Measurements from ENCODE around the gene FGR. TPM values are rescaled to one million over a fixed set of nuclear protein-coding genes. Genes with fewer than 3 reads are reported as not detected.

The FGR gene
- total RNA-seq, 1 donor from 2014 or later = 0.14 TPM

GRCh38 chr1:27603681-27604578 is 31.1 kb downstream of the FGR start, which contains the start of gene AHDC1:
TSS of gene AHDC1 (minus strand) at chr1:27604144. CDS start at chr1:27552115, 52,029 bp downstream.
- intact Hi-C loops (cut with micrococcal nuclease) = loop anchor here (1.0 to 2.0 kb wide), 4 partner anchors 114 to 303 kb away; partner anchors contain the start of genes GPR3, TMEM222 and WASF2

GRCh38 chr1:27603309-27603680 is 31.7 kb downstream of the FGR start:
- intact Hi-C loops (cut with micrococcal nuclease) = no loop called here

GRCh38 chr1:27602462-27603308 is 32.3 kb downstream of the FGR start:
- intact Hi-C loops (cut with micrococcal nuclease) = no loop called here

DNA sequence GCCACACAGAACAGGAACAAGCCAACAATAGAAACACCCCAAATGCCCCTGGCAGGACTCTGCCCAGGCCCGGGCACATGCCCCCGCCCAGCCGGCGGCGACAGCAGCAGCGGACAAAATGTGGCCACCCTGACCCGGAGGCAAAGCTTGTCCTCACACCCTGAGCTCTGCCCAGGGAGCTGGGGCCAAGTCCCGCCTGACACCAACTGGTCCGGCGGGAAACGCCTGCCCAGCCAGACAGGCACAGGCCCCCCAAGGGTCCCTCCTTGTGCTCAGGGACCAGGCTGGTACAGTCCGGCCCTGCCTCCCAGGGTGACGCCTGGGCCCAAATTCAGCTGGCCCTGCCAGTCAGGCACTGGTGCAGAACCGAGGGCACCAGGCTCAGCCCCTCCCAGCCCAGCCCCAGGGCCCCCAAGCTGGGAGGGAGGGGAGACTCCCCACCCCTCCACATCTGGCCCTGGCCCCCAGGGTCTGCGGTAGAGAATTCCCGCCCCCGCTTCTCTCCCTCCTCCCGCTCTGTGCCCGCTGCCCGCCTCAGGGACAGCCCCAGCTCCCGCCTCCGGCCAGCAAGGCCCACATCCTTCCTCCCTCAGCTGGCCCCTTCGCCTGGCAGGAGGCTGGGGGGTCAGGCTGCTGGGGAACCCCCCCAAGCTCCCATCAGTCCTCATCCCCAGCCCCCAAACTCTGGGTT is 33.1 kb downstream of the FGR start:
- intact Hi-C loops (cut with micrococcal nuclease) = no loop called here

DNA sequence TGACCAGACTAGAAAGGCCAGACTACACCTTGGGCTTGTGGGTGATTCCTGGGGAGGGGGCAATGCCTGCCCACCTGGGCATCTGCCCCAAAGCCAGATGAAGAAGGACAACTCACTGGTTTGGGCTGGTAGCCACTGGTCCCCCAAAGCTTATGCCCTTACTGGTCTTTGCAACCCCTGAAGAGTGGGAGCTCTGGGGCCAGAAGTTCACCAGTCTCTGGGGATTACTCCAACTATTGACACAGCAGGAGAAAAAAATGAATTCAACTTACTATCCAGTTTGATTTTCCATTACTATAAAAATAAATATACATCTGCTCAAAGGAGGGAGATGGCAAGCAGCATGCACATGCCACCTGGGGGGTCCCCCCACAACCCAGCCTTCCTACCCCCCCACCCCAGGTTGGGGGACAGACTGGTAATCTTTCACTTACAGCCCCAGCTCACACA is 33.6 kb downstream of the FGR start:
- intact Hi-C loops (cut with micrococcal nuclease) = no loop called here

- intact Hi-C loops (cut with micrococcal nuclease) = no loop called here
Observed at GRCh38 chr1:27600498-27601175, 34.3 kb downstream of the FGR start.

DNA sequence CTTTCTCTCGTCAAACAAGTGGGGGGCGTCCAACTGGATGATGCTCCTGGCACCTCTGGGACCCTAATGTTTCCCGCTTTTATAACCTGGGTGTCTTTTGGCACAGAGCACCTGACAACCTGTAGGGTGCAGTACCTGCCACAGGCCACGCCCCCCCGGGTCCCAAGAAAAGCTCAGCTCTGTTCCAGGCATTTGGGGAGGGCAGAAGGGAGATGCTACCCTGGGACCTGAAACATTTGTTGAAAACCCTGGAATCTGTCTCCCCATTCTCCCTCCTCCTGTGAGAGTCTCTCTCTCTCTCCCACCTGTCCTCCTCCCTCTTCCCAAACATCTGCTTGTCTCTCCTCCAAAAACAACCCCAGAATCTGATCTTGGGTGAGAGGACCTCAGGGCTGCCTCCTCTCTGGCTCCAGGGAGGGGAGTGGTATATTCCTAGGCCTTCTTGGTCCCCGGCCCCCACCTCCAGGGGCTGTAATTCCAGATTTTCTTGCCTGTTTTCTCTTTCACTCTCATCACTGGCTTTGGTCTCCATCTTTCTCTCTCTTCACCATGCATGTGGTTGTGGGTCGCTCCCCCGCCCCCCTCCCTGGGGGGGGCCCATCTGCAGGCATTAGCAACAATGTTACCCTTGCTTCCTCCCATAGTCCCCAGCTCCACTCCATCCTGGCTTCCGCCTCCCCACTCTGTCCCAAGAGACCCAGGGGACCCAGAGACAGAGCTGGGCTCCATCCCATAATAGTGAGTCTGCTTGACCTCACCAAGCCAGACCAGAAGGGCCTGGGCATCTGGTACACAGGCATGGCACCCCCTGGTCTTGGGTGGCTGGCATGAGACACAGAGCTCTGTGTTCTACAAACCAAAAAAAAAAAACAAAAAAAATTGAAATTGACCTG is 35.1 kb downstream of the FGR start:
- intact Hi-C loops (cut with micrococcal nuclease) = no loop called here

- intact Hi-C loops (cut with micrococcal nuclease) = no loop called here
Observed at GRCh38 chr1:27598902-27599528, 36.0 kb downstream of the FGR start.

DNA sequence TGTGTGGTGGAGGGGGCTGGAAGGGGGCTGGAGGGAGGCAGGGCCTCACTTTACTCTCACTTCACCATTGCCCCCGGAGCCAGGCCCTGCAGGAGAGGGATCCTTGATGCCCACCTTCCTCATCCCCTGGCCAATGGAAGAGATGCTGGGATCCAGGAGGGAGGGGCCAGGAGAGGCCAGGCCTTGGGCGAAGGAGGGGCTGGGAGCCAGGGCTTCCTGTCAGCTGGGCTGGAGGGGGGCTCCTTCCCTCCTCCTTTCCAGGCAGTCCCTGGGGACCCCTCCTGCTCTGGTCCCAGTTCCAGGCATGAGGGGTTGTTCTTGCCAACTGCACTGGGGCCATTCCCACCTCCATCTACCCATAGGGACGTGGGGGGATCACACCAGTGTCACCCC is 36.7 kb downstream of the FGR start:
- intact Hi-C loops (cut with micrococcal nuclease) = no loop called here

DNA sequence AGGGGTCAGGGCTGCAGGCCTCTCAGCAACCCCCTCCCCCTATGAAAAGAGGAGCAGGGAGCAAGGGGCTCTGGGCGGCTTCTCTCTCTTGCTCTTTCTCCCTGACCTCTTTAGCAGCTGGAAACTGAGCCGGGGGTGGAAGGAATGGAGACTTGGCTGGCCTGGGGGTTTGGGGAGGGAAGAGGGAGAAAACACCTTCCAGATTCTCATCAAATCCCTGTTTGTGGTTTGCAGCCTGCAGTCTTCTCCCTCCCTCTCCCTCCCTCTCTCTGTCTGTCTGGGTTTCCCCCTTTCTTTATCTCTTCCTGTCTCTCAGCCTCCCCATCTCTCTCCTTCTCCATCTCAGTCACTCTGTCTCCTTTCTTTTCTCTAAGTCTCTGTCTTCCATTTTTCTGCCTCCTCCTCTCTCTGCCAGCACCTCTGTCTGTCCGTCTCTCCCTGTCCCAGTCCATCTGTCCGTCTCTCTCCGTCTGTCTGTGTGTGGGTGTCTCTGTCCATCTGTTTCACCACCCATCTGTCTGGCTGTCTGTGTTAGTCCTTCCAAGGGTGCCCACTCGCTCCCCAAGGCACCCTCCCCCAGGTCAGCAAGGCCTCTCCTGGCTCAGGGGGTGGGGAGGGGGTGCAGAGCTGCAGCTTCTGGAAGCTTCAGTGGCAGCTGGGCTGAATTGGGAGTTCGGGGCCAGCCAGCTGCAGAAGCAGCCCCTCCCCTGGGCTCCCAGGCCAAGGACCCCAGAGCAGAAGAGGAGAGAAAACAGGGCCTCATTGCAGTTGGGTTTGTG is 37.3 kb downstream of the FGR start:
- intact Hi-C loops (cut with micrococcal nuclease) = no loop called here

GRCh38 chr1:27596986-27597385 is 38.0 kb downstream of the FGR start:
- intact Hi-C loops (cut with micrococcal nuclease) = no loop called here

GRCh38 chr1:27596261-27596660 is 38.7 kb downstream of the FGR start:
- intact Hi-C loops (cut with micrococcal nuclease) = no loop called here

GRCh38 chr1:27595597-27595996 is 39.4 kb downstream of the FGR start:
- intact Hi-C loops (cut with micrococcal nuclease) = no loop called here

GRCh38 chr1:27594564-27595510 is 40.1 kb downstream of the FGR start:
- intact Hi-C loops (cut with micrococcal nuclease) = no loop called here

DNA sequence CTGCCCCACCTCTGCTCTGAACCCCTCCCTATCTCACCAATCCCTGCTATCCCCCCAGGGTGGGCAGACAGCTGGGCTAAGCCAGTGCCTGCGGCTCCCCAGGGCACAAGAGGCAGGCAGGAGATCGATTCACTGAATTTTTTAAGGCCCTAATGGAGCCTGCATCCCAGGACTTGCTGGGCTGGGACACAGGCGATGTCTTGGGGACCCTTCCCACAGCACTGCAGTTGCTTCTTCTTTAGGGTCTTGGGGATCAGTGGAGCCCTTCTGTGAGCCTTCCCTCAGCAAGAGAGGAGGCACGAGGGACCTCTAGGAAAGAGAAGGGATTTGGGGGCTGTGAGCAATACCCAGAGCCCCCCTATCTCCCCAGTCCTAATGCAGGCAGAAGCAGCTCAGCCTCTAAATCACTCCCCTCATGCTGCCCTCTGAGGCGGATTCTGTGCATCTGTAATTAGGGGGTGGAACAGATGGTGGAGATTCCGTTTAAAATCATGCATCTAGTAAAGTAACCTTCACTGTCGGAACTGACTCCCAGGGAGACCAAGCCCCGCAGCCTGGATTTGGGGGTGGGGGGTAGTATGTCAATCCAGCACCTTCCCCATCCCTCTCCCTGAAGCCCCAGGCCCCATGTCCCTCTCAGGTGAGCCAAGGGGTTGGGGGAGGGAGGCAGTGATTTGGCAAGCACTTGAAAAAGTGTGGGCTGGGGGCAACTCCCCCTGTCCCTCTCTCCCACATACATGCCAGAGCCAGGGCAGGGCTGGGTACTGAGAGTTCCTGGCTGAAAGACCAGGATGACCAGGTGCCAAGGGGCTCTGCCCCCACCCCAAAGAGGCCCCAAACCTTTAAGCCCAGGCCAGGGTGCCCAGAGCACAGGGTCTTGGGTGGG is 41.1 kb downstream of the FGR start:
- intact Hi-C loops (cut with micrococcal nuclease) = no loop called here

DNA sequence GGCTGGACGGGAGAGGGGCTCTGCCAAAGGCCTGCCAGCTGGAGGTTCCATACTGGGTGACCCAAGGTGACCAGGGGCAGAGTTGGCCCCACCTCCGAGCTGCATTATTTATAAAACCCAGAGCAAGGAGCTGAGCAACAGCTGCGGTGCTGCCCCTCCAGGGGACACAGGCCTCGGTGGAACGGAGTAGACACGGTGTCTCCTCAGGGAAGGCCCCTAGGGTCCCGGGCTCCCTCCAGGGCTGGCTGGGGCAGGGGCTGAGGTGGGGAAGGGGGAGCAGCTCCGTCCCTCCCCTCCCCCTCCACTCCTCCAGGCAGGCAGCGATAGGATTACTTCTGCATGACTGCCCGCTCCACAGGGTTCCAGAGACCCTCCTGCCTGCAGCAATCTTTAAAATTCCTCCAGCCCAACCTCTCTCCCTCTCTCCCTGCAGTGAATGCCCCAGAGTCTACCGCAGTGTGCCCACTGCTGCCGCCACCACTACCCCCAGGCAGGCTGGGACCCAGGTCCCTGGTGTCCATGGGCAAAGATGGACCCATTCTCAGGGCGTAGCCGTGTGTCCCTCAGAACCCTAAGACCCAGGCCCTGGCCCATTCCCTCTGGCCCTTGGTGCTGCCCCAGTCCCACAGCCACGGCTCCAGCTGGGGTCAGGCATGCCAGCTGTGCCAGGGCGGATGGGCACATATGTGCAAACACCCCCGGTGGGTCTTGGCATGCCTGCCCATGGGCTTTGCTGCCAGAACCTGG is 41.9 kb downstream of the FGR start:
- intact Hi-C loops (cut with micrococcal nuclease) = no loop called here
